Activated T-cell treated with anti-CD3 and anti-CD28 coated beads for 4 hours (primary cell): Measurements from ENCODE around the gene NCAPD3.
"Not testable (repeated sequence)": the region's sequence is repeated elsewhere in the genome, so short reads cannot be mapped to it uniquely, and the experiment has no call there.

Source experiments
- DNase-seq: peaks from one replicate; pipeline ENCODE4 v3.0.0-alpha.2; 2020

The NCAPD3 gene, protein sequence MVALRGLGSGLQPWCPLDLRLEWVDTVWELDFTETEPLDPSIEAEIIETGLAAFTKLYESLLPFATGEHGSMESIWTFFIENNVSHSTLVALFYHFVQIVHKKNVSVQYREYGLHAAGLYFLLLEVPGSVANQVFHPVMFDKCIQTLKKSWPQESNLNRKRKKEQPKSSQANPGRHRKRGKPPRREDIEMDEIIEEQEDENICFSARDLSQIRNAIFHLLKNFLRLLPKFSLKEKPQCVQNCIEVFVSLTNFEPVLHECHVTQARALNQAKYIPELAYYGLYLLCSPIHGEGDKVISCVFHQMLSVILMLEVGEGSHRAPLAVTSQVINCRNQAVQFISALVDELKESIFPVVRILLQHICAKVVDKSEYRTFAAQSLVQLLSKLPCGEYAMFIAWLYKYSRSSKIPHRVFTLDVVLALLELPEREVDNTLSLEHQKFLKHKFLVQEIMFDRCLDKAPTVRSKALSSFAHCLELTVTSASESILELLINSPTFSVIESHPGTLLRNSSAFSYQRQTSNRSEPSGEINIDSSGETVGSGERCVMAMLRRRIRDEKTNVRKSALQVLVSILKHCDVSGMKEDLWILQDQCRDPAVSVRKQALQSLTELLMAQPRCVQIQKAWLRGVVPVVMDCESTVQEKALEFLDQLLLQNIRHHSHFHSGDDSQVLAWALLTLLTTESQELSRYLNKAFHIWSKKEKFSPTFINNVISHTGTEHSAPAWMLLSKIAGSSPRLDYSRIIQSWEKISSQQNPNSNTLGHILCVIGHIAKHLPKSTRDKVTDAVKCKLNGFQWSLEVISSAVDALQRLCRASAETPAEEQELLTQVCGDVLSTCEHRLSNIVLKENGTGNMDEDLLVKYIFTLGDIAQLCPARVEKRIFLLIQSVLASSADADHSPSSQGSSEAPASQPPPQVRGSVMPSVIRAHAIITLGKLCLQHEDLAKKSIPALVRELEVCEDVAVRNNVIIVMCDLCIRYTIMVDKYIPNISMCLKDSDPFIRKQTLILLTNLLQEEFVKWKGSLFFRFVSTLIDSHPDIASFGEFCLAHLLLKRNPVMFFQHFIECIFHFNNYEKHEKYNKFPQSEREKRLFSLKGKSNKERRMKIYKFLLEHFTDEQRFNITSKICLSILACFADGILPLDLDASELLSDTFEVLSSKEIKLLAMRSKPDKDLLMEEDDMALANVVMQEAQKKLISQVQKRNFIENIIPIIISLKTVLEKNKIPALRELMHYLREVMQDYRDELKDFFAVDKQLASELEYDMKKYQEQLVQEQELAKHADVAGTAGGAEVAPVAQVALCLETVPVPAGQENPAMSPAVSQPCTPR (N-terminal part only)

DNA sequence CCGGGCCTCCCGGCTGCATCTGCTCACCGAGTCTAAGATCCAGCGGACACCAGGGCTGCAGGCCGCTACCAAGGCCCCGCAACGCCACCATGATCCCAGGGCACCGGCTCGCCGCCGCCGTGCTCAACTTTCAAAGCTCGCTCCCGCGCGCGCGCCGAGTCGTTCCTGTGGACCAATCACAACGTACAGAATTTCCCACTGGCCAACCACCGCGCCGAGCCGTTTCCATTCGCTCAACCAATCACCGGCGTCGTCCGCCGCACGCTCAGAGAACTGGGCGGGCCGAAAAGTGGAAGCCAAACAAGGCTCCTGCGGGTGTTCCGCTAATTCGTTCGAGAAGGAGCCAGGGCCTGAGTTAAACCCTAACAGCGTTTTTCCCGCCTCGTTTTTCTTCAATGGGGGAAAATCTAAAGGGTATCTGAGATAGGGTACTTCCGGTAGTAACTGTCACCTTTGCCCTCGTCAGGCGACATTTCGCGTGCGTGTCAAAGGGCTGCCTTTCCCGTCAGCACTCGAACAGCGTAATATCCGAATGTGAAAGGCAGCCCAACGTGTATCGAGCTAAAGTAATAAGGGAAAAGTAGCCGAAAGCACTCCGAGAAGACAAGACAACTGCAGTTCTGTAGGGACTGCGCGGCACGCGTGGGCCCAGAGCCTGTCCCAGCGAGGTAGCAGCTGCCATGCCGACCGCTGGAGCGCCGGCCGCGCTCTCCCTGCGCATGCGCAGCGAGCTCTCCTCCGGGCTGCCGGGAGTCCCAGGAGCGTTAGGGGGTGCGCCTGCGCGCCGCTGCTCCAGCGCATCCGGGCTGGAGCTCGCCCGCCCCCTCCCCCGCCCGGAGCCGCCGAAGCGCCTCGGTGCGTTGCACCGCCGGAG is at the start of gene NCAPD3, which contains the start of gene VPS26B:
Gene NCAPD3, minus strand, starts transcription at position 132 of the 874 bp plus-strand sequence. Its CDS starts 41 bp downstream, at position 91.
Gene VPS26B, plus strand, starts transcription at position 836 of the 874 bp plus-strand sequence. CDS start 452 bp downstream, outside the sequence.
- peak; percentile 93 for DNase-seq

DNA sequence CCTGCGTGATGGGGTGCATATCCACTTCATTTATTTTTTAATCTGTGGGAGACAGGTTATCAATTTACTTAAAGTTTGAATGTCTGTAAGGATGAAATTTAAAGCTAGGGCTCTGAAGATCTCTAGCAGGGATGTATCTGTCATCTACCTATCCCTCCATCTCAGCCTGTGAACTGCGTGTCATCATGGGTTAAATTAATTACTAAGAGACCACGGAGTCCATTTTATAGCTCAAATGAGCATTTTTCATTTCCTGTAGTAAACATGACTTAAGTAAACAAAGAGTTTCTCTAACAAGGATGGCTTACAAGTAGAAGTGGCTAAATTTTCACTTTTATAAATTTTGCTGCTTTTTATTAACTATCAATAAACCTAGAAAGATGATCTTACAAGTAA is 49.5 kb upstream of the NCAPD3 start:
- DNase-seq: no peak

DNA sequence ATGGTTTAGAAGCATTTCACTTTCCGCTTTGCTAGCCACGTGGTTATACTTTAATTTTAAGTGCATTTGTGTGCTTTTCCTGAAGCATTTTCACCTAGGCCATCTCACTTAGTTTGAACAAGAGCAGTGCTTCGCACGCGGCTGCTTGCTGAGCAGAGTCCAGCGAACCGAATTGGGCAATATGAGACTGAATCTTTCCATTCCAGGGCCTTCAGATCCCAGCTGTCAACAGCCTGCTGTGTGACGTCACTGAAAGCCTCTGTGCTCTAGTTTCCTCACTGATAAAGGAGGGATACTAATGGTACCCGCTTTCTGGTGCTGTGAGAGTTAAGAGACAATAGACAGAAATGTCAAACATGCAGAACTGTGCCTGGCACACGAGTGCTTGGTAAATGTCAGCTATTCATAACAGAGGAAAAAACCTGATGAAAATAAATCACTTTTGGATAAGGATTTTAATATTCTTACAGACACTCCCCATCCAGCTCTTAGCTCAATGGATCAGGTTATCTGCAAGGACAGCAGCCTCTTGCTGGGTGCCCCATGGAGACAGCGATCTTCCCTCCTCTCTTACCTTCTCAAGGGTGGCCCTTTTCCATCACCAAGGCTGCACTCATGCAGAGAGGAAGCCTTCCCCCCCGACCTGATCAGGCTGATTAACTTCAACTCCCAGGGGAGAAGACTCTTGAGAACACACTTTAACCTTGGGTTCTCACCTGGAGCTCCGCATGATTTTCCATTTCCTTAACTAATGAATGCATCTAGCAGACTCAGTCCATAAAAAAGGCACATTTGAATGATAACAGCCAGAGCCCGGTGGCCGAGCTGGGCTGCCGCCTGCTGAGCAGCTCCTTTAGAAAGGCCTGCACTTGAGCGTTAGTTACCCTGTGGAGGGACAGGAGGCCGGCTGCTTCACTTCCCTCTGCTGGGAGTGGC is 48.9 kb upstream of the NCAPD3 start:
- DNase-seq: no peak

DNA sequence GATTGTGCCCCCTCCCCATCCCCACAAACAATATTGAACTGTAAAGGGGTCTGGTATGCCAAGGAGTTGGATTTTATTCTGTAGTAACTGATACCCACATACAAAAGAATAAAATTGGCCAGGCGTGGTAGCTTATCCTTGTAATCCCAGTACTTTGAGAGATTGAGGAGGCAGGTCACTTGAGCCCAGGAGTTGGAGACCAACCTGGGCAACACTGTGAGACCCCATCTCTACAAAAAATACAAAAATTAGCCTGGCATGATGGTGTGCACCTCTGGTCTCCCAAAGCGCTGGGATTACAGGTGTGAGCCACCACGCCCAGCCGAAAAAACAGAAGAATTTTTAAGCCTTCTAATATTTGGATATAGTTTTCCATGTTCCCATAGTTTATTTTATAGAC is 48.2 kb upstream of the NCAPD3 start:
- no peak for DNase-seq

DNA sequence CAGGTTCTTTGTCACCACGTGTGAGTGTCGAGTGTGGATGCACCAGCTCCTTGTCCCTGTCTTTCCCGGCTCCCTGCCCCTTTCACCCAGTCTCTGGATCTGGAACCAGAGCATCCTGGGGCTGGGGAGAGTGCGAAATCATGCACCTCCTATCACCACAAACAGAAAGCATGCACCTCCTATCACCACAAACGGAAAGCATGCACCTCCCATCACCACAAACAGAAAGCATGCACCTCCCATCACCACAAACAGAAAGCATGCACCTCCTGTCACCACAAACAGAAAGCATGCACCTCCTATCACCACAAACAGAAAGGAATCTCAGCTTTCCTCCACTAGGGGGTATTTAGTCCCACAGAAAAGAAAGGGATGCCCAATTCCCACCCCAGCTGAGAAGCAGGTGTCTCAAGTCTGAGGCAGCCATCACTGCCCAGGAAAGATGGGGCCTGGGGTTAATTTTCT is 46.5 kb upstream of the NCAPD3 start:
- DNase-seq: no peak

DNA sequence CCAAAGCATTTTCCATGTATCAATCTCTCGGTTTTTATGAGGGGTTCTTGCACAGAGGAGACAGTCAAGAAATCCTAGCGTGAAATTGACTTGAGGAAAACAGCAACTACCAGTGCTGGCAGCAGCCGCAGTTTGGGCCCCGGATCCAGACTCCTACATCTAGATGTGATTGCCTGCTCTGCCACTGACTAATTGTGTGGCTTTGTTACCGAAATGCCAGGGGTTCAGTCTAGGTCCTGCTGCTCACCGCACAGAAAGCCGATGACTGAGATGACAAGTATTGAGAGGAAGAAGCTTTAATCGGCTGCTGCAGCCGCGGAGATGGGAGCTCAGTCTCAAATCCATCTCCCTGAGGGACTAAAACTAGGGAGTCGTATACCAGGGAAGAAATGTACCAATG is 44.2 kb upstream of the NCAPD3 start:
- no peak for DNase-seq

DNA sequence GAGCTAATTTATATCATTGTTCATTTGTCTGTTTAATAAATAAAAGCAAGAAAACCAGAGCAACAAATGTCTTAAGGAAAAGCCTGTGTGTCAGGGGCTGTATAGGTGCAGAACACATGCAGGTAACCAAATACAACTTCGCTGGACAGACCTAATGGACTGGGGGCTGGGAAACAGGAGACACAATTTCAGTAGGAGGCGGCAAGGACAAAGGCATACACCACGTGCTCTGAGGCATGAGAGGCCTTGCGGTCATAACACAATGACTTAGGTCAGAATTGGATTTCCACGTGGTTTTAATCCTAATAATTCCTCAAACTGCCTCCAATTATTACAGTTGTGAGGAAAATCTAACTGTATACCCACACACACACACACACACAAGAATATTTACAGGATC is 43.7 kb upstream of the NCAPD3 start:
- DNase-seq: no peak

DNA sequence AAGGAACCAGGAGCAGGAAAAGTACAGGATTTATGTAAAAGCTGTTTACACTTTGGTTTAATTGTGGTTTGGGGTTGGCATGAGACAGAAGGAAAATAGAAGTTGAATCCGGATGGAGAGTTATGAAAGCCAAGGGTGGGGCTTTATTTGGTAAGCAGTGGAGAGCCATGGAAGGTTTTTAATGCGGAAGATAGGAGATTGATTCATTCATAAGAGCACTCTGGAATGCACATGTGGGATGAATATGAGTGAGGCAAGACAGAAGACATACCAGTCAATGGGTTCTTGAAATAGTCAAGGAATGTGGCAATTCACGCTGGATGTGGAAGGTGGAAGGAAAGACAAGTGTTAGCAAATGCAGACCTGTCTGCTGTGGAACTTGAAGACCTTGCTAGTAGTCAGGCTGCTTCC is 43.1 kb upstream of the NCAPD3 start:
- DNase-seq: no peak

DNA sequence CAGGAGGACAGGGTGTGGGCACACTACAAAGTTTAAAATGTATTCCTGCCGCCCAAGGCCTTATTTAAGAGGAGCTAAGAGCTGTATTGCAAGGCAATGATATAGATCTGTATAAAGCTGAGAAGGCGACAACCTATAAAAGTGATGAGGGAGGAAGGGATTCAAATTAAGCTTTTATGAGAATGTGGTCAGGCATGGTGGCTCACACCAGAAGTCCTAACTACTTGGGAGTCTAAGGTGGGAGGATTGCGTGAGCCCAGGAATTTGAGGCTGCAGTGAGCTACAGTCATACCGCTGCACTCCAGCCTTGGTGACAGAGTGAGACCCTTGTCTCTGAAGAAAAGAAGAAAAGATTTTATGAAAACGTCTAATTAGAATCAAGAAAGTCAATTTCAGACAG is 42.7 kb upstream of the NCAPD3 start:
- DNase-seq: no peak

DNA sequence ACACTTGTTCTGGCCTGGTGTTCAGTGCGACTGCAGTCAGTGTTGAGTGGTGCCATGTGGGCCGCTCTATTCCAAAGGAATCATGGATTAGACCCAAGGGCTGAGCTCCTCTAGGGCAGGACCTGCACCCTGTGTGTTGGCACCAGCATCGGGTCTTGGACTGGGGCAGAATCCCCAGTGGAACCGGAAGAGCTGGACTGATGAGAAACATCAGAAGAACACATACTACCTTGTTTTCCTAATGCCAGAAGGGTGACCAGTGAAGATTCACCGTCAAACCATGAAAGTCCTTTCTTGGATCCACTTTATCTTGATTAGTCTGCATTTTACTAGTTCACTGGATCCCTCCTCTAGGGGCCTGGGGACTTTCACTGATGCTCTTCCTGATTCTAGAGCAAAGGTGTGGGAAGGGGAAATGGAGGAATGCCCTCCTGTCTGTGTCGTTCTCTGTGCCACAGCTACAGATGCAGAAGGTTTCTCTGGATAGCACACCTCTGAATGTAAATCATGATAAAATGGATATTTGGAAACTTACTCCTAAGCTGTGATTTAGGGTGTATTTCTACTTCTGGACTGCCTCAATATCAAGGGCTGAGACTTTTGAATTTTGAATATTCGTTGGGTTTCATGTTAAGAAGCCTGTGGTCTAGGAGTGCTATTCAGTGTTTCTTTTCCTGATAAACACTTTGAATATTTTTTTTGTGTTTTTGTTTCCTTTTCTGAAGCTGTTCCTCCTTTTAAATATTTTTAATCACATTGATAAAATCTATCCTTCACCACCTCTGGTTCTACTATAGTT is 41.4 kb upstream of the NCAPD3 start:
- no peak for DNase-seq

DNA sequence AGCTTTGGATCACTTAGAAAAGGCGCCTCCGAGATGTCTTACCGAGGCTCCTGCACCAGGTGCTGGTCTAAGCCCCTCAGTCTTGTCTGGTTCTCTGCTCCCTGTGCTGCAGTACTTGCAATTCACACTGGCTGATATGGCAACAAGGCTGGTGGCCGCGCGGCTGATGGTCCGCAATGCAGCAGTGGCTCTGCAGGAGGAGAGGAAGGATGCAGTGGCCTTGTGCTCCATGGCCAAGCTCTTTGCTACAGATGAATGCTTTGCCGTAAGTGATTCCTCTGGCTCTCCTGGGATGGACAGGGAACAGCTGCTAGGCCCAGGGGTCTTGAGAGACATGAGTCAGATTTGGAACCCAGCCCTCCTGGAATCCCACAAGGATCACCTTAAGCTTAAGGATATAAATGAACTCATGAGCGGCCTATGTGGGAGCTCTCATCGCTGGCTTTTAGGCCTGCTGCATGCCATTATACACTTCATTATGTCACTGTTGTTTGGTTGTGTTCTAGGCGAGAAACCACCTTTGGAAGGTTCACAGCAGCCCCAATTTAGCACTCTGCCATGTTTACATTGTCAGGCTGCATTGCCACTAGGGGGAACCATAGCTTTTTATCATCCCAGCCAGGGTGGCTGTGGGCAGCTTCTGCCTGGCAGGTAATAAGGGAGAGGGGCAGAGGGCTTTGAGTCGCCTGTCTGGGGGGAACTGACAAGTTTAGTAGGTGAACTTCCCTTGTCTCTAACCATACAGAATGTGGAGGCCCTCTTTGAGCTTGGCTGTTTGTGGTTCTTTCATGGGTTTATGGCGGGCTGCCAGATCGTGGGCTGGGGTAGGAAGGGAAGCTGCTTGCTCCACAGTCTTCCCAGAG is 38.1 kb upstream of the NCAPD3 start:
- DNase-seq: peak; percentile 19

DNA sequence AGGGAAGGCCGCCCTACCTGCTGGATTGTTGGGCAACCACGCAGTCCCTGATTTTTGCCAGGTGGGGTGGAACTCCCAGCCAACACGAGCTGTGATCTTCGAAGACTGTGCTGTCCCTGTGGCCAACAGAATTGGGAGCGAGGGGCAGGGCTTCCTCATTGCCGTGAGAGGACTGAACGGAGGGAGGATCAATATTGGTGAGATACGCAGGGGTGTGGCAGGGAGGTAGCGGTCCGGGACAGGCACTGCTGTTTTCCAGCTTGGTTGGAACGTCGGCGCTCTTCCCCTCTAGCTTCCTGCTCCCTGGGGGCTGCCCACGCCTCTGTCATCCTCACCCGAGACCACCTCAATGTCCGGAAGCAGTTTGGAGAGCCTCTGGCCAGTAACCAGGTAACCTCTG is 37.2 kb upstream of the NCAPD3 start:
- DNase-seq: no peak

DNA sequence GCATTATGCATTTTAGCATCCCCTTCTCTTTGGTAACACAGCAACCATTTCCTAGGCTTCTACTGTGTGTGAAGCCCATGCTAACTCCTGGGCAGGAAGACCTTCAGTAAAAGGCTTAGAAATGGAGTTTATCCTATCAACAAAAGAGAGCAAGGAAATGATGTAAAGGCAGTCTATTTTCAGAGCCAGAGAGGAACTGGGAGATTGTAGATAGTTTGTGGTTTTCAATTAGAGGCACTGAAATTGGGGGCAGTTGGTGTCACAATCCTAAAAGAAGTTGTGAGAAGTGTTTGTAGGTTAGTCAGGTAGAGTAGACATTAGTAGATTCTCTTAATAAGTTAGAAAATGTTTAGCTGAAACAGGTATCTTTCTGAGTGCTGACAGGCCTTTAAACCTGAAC is 36.7 kb upstream of the NCAPD3 start:
- DNase-seq: no peak

DNA sequence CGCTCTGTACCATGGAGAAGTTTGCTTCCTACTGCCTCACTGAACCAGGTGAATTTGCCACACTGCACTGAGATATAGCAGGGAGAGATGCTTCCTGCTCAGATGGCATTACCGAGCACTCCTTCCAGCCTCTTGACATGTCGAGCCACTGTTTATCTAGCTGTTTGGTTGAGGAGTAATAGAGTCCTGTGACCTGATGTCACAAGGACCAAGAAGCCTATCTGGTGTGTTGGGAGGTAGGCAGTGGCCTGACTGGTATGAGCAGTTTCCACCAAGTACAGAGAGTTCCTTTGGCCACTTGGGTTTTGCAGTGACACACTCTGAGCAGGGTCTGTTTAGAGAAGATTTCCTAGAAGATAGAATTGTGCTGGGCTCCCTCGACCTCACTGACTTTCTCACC is 34.8 kb upstream of the NCAPD3 start:
- no peak for DNase-seq

DNA sequence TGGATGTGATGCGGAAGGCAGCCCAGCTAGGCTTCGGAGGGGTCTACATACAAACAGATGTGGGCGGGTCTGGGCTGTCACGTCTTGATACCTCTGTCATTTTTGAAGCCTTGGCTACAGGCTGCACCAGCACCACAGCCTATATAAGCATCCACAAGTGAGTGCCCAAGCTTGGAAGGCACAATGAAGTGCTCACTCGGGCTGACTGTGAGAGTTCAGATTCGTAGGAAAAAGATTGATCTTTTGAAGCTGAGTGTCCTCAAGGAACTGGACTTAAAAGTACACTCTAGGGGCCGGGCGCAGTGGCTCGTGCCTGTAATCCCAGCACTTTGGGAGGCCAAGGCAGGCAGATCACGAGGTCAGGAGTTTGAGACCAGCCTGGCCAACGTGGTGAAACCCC is 33.3 kb upstream of the NCAPD3 start:
- DNase-seq: no peak

DNA sequence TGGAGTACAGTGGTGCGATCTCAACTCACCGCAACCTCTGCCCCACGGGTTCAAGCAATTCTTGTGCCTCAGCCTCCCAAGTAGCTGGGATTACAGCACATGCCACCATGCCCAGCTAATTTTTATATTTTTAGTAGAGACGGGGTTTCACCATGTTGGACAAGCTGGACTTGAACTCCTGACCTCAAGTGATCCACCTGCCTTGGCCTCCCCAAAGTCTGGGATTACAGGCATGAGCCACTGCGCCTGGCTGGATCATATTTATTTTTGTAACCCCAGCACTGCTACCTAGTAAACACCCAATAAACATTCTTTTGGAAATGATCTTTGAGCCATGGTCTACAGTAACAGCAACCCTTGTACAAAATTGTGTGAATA is 31.4 kb upstream of the NCAPD3 start:
- DNase-seq: not testable (repeated sequence)

DNA sequence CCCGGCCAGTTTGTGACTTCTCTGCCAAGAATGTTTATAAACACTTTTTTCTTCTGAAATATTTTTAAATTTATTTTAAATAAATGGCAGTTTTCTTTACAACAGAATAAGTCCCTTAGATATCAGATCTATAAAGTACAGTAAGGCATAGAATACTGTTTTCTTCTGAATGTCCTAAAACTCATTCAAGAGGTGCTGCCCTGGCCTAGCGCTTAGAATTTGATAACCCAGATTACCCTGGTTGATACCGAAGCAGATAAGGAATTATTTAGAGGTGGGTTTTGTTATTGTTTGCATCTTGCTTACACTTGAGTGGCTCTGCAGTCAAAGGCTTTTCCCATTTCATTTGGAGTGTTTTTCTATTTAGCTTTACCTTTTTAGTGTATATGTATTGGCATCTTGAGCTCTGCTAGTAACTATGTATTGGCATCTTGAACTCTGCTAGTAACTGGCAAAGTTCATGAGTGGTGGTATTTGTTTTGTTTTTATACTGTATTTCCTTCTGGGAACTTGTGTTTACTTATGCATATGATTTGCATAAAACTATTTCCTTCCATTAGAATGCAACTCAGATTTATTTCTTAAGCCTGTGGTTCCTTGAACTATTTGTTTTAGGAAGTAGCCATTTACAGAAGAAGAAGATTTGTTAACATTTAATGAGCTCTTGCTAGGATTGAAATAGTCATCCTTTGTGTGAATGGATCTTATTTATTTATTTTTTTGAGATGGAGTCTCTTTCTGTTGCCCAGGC is 30.8 kb upstream of the NCAPD3 start:
- no peak for DNase-seq
